Keratinocyte (primary cell): Measurements from ENCODE around the gene SLC25A21. TPM values are rescaled to one million over a fixed set of nuclear protein-coding genes. Genes with fewer than 3 reads are reported as not detected.

Experiments
- DNase-seq: peaks from one replicate; pipeline ENCODE4 v3.0.0-alpha.2; 2011; ENCODE audit warnings: low read depth, missing footprints, low spot score
- FAIRE-seq: peaks from 2 replicates; lab custom pipeline; 2011; peaks lifted over from hg19 to GRCh38; lab: Jason Lieb, UNC
- H2AFZ ChIP-seq: 2 replicates; pipeline ENCODE4 v1.6.0; 2012; ENCODE audit warnings: low read length, control low read depth, inconsistent platforms; ENCODE audit not compliant: control insufficient read depth
- H3K27ac ChIP-seq: 2 replicates; pipeline ENCODE4 v1.5.1; 2011; ENCODE audit warnings: low read length; ENCODE audit not compliant: control insufficient read depth, insufficient read depth
- H3K27me3 ChIP-seq: 3 replicates; pipeline ENCODE4 v1.6.0; 2011; ENCODE audit warnings: low read length; ENCODE audit not compliant: control insufficient read depth, insufficient read depth; ENCODE audit errors: extremely low read depth
- H3K36me3 ChIP-seq, 2 experiments: 2 replicates in 1 of 2; 3 replicates in 1 of 2; pipeline ENCODE4 v1.5.1; 2011; ENCODE audit warnings: low read length in 2 of 2, mild to moderate bottlenecking in 1 of 2; ENCODE audit not compliant: control insufficient read depth in 2 of 2, insufficient read depth in 2 of 2; ENCODE audit errors: extremely low read depth in 1 of 2
- H3K4me1 ChIP-seq: 3 replicates; pipeline ENCODE4 v1.5.1; 2011; ENCODE audit warnings: low read length; ENCODE audit not compliant: control insufficient read depth, insufficient read depth; ENCODE audit errors: extremely low read depth
- H3K4me2 ChIP-seq: 3 replicates; pipeline ENCODE4 v1.6.0; 2011; ENCODE audit warnings: low read depth, low read length; ENCODE audit not compliant: control insufficient read depth, insufficient read depth; ENCODE audit errors: extremely low read depth
- H3K4me3 ChIP-seq, 3 experiments: fragments of 200-600 bp in 1 of 3; sonication (generic) in 1 of 3; 2 replicates in 2 of 3; 3 replicates in 1 of 3; pipeline ENCODE4 v1.5.1; 2011 to 2016; ENCODE audit warnings: low read length in 3 of 3, mild to moderate bottlenecking in 3 of 3, control low read depth in 2 of 3, inconsistent platforms in 1 of 3, low read depth in 1 of 3, mixed read lengths in 1 of 3, mixed run types in 1 of 3, moderate library complexity in 1 of 3; ENCODE audit not compliant: control insufficient read depth in 2 of 3, insufficient read depth in 2 of 3; ENCODE audit errors: extremely low read depth in 1 of 3
- H3K79me2 ChIP-seq: 2 replicates; pipeline ENCODE4 v1.6.0; 2012; ENCODE audit warnings: low read length; ENCODE audit not compliant: control insufficient read depth, insufficient read depth
- H3K9ac ChIP-seq: 3 replicates; pipeline ENCODE4 v1.6.0; 2011; ENCODE audit warnings: low read length; ENCODE audit not compliant: control insufficient read depth, insufficient read depth; ENCODE audit errors: extremely low read depth
- H3K9me1 ChIP-seq: 3 replicates; pipeline ENCODE4 v1.6.0; 2011; ENCODE audit warnings: low read length; ENCODE audit not compliant: control insufficient read depth, insufficient read depth; ENCODE audit errors: extremely low read depth
- H3K9me3 ChIP-seq: 2 replicates; pipeline ENCODE4 v1.5.1; 2012; ENCODE audit warnings: low read depth, low read length; ENCODE audit not compliant: control insufficient read depth
- H4K20me1 ChIP-seq: 3 replicates; pipeline ENCODE4 v1.6.0; 2011; ENCODE audit warnings: low read length; ENCODE audit not compliant: control insufficient read depth, insufficient read depth; ENCODE audit errors: extremely low read depth
- CTCF ChIP-seq, 3 experiments: IDR thresholded peaks in 1 of 3; conservative IDR thresholded peaks in 1 of 3; optimal IDR thresholded peaks in 1 of 3; 2 replicates in 2 of 3; 3 replicates in 1 of 3; pipeline versions ENCODE3 to v1.5.1; 2011; ENCODE audit warnings: low read length in 3 of 3, mild to moderate bottlenecking in 3 of 3, moderate library complexity in 2 of 3, control low read depth in 1 of 3, inconsistent platforms in 1 of 3; ENCODE audit not compliant: insufficient read depth in 2 of 3; ENCODE audit errors: extremely low read depth in 1 of 3
- EZH2 ChIP-seq: IDR thresholded peaks from one replicate; pipeline ENCODE4 v1.6.1; 2012; ENCODE audit warnings: inconsistent platforms, mild to moderate bottlenecking, low read length, moderate library complexity
- dilution Hi-C: fragments of 300-500 bp; cut with MboI; formaldehyde crosslinking; loops from one replicate; pipeline ENCODE4 v1.7.0; 2020; ENCODE audit warnings: low sequenced_read_pairs; ENCODE audit not compliant: extremely low pct_ligation_motif_present
- polyA plus RNA-seq, 5 experiments: library from polyadenylated mRNA; depleted of rRNA in 3 of 5; stranded (reverse) in 3 of 5; stranded (forward) in 1 of 5; unstranded in 1 of 5; fragments of >200 nt; gene quantifications; 1 replicate in 1 of 5; 2 replicates in 3 of 5; 3 replicates in 1 of 5; pipeline versions ENCODE4 v1.2.1 to v1.2.3, GENCODE V29; 2011 to 2012; ENCODE audit warnings: missing spikeins in 2 of 5, low read depth in 1 of 5, low replicate concordance in 1 of 5

Gene SLC25A21
- polyA plus RNA-seq, 1 donor (not counting 4 experiments of a cell fraction or from before 2014, with no cell fraction given): 0.66 TPM

DNA sequence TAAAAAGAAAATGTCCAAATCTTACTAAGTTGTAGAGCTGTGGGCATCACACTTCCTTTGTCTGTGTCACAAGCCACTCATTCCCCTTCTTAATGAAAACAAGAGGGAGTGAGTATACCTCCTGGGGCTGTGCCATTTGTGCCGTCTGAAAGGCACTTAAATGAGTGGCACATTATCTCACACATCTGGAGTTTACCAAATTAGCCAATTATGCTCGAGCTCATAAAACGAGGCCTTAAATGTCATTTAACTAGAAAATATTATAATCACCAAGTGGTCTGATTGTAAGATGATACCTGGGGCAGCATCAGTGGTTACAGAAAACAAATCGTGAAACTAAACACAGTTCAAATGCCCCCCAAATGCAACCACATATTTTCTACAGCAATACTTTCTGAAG, 364.7 kb downstream of the SLC25A21 start:
- no peaks in the 10 kb centered on the region for H3K27me3 ChIP-seq

DNA sequence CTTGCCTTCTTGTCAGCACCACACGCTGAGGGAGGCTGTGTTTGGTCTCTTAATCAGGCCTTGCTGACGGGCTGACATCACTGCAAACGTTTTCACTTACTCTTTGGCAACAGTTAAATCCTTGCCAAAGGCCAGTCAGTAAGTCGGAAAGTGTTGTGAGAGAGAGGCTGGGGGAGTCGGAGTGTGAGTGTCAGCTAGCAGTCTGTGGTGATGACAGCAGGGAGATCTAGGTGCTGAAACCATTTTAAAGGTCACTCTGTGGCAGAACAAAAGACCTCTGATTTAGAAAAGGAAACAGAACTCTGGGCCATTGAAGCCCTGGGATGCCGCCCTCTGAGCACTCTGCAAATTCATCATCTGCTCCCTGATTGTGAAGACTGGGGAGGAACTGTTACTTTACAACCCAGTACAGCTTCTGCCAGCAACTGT, 367.3 kb downstream of the SLC25A21 start:
- dilution Hi-C loops: no loop called here
- no peaks in the 10 kb centered on the region for H3K9me3 ChIP-seq
- H3K79me2 ChIP-seq: no peaks in the 10 kb centered on the region
- TF ChIP-seq CTCF (optimal IDR thresholded peaks at IDR 0.05 in 1 of 3, IDR thresholded peaks at IDR 0.05 in 1 of 3, conservative IDR thresholded peaks at IDR 0.05 in 1 of 3; ENCODE audit: extremely low read depth in 1 of 3, insufficient read depth in 2 of 3, low read length in 3 of 3) (no peak), EZH2 (no peak)
- DNase-seq (no peak), FAIRE-seq (no peak)
- H3K4me1 ChIP-seq: peaks cover 4% of the 10 kb centered on the region
- H2AFZ ChIP-seq: no peak overlapping the region
- no peak overlapping the region for H3K27ac ChIP-seq
- no peaks in the 10 kb centered on the region for H3K27me3 ChIP-seq
- no peaks in the 10 kb centered on the region for H3K36me3 ChIP-seq
- no peak overlapping the region for H3K4me2 ChIP-seq
- H3K9ac ChIP-seq: no peak overlapping the region
- H4K20me1 ChIP-seq: no peaks in the 10 kb centered on the region
- no peak overlapping the region for H3K4me3 ChIP-seq
- no peaks in the 10 kb centered on the region for H3K9me1 ChIP-seq

More for the DNA sequence above, 364.7 kb downstream of the SLC25A21 start:
- H3K9me3 ChIP-seq: no peaks in the 10 kb centered on the region
- no peak overlapping the region for H3K27ac ChIP-seq
- no peak for FAIRE-seq
- H2AFZ ChIP-seq: no peak overlapping the region
- dilution Hi-C loops: no loop called here
- no peak for DNase-seq
- no peaks in the 10 kb centered on the region for H3K9me1 ChIP-seq
- no peaks in the 10 kb centered on the region for H3K79me2 ChIP-seq
- H3K4me2 ChIP-seq: no peak overlapping the region
- no peak for TF ChIP-seq CTCF (optimal IDR thresholded peaks at IDR 0.05 in 1 of 3, IDR thresholded peaks at IDR 0.05 in 1 of 3, conservative IDR thresholded peaks at IDR 0.05 in 1 of 3; ENCODE audit: extremely low read depth in 1 of 3, insufficient read depth in 2 of 3, low read length in 3 of 3)
- no peak for TF ChIP-seq EZH2
- no peak overlapping the region for H3K4me3 ChIP-seq
- H3K36me3 ChIP-seq: no peaks in the 10 kb centered on the region
- H3K4me1 ChIP-seq: peaks cover under 1% of the 10 kb centered on the region
- no peak overlapping the region for H3K9ac ChIP-seq
- no peaks in the 10 kb centered on the region for H4K20me1 ChIP-seq
